Dedifferentiated amniotic fluid mesenchymal stem cell (primary cell): ENCODE results near the gene ADAM19.
A peak's percentile ranks its signal among the peaks of the same experiment; 100 is the strongest.

ENCODE experiments used
- DNase-seq: peaks from one replicate; pipeline ENCODE4 v3.0.0-alpha.2; 2016; ENCODE audit errors: extremely low spot score

ADAM19 gene

GRCh38 chr5:157542282-157543000 lies 33.1 kb downstream of the ADAM19 start:
- DNase-seq, result no peak

GRCh38 chr5:157541447-157542118 lies 34.0 kb downstream of the ADAM19 start:
- no peak for DNase-seq

- peak; percentile 43 for DNase-seq
Measured at GRCh38 chr5:157540707-157541446, 34.7 kb downstream of the ADAM19 start.

- DNase-seq, result no peak
Measured at GRCh38 chr5:157540124-157540523, 35.5 kb downstream of the ADAM19 start.

GRCh38 chr5:157539503-157540022 lies 36.0 kb downstream of the ADAM19 start:
- no peak for DNase-seq

GRCh38 chr5:157538311-157538710 lies 37.3 kb downstream of the ADAM19 start:
- DNase-seq, result no peak

GRCh38 chr5:157535042-157535865 lies 40.3 kb downstream of the ADAM19 start:
- DNase-seq, result no peak

- DNase-seq, result no peak
Measured at GRCh38 chr5:157533011-157533481, 42.5 kb downstream of the ADAM19 start.

GRCh38 chr5:157532022-157532421 lies 43.6 kb downstream of the ADAM19 start:
- DNase-seq, result no peak

- no peak for DNase-seq
Measured at GRCh38 chr5:157530226-157530972, 45.2 kb downstream of the ADAM19 start.

- no peak for DNase-seq
Measured at GRCh38 chr5:157529002-157529401, 46.6 kb downstream of the ADAM19 start.

GRCh38 chr5:157528036-157528632 lies 47.4 kb downstream of the ADAM19 start:
- DNase-seq, result no peak

- DNase-seq, result no peak
Measured at GRCh38 chr5:157524887-157525286, 50.7 kb downstream of the ADAM19 start.

- peak; percentile 67 for DNase-seq
Measured at GRCh38 chr5:157523976-157524375, 51.6 kb downstream of the ADAM19 start.

GRCh38 chr5:157521704-157522029 lies 53.9 kb downstream of the ADAM19 start:
- DNase-seq, result no peak

- DNase-seq, result peak; percentile 30
Measured at GRCh38 chr5:157520911-157521703, 54.5 kb downstream of the ADAM19 start.

- DNase-seq, result no peak
Measured at GRCh38 chr5:157519579-157520253, 55.9 kb downstream of the ADAM19 start.

- no peak for DNase-seq
Measured at GRCh38 chr5:157518963-157519362, 56.6 kb downstream of the ADAM19 start.
